8988T (cell line): ENCODE results near the gene ADAMTSL1.

Experiments
- DNase-seq: peaks from one replicate; pipeline ENCODE4 v3.0.0; 2011

The ADAMTSL1 gene

GRCh38 chr9:18463991-18464390 lies 10.0 kb upstream of the ADAMTSL1 start:
- no peak for DNase-seq

- DNase-seq = no peak
These were observed 7.9 kb upstream of the ADAMTSL1 start for GRCh38 chr9:18466101-18466500.

GRCh38 chr9:18467696-18468095 lies 6.3 kb upstream of the ADAMTSL1 start:
- no peak for DNase-seq

- DNase-seq = no peak
These were observed 1.5 kb upstream of the ADAMTSL1 start for GRCh38 chr9:18472435-18472834.

GRCh38 chr9:18472841-18473251 lies 1.1 kb upstream of the ADAMTSL1 start:
- DNase-seq = no peak

GRCh38 chr9:18474783-18475182 lies 830 bp downstream of the ADAMTSL1 start:
- DNase-seq = no peak

- DNase-seq = no peak
These were observed 3.2 kb downstream of the ADAMTSL1 start for GRCh38 chr9:18477121-18477660.

- DNase-seq = no peak
These were observed 3.8 kb downstream of the ADAMTSL1 start for GRCh38 chr9:18477719-18478118.

- no peak for DNase-seq
These were observed 4.8 kb downstream of the ADAMTSL1 start for GRCh38 chr9:18478501-18479361.

- DNase-seq = no peak
These were observed 5.5 kb downstream of the ADAMTSL1 start for GRCh38 chr9:18479405-18479804.

GRCh38 chr9:18480662-18481093 lies 6.7 kb downstream of the ADAMTSL1 start:
- no peak for DNase-seq

- no peak for DNase-seq
These were observed 8.4 kb downstream of the ADAMTSL1 start for GRCh38 chr9:18482371-18482770.

- no peak for DNase-seq
These were observed 11.8 kb downstream of the ADAMTSL1 start for GRCh38 chr9:18485714-18486113.

GRCh38 chr9:18487611-18488010 lies 13.7 kb downstream of the ADAMTSL1 start:
- DNase-seq = no peak

- DNase-seq = no peak
These were observed 14.9 kb downstream of the ADAMTSL1 start for GRCh38 chr9:18488886-18489285.

- DNase-seq = no peak
These were observed 15.9 kb downstream of the ADAMTSL1 start for GRCh38 chr9:18489861-18490260.

- no peak for DNase-seq
These were observed 16.9 kb downstream of the ADAMTSL1 start for GRCh38 chr9:18490641-18491370.

- no peak for DNase-seq
These were observed 18.7 kb downstream of the ADAMTSL1 start for GRCh38 chr9:18492612-18493011.

- DNase-seq = no peak
These were observed 19.6 kb downstream of the ADAMTSL1 start for GRCh38 chr9:18493451-18493993.

GRCh38 chr9:18495065-18495464 lies 21.1 kb downstream of the ADAMTSL1 start:
- no peak for DNase-seq

GRCh38 chr9:18496256-18497000 lies 22.5 kb downstream of the ADAMTSL1 start:
- no peak for DNase-seq

GRCh38 chr9:18499062-18499461 lies 25.1 kb downstream of the ADAMTSL1 start:
- DNase-seq = no peak

- DNase-seq = no peak
These were observed 26.0 kb downstream of the ADAMTSL1 start for GRCh38 chr9:18499980-18500379.
